HG03039 (cell line): ENCODE results near the gene ARL6IP1.

Source experiments
- ATAC-seq: cut with Tn5 transposase; IDR thresholded peaks from one replicate; pipeline ENCODE4 v1.9.1; 2021; ENCODE audit warnings: mild to moderate bottlenecking, moderate library complexity; ENCODE audit not compliant: unreplicated experiment

ARL6IP1 gene

GRCh38 chr16:18801145-18801972 is at the start of gene ARL6IP1:
Gene ARL6IP1, minus strand, starts transcription at chr16:18801549. Its CDS starts 83 bp downstream, at chr16:18801466.
- peak; percentile 97 for ATAC-seq

DNA sequence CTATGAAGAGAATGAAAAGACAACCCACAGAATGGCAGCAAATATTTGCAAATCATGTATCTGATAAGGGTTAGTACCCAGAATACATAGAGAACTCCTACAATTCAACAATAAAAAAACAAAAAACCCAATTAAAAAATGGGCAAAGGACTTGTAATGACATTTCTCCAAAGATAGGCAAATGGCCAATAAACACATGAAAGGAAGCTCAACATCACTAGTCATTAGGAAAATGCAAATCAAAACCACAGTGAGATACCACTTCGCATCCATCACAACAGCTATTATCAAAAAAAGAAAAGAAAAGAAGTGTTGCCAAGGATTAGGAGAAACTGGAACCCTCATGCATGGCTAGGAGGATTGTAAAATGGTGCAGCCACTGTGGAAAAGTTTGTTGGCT is 45.1 kb upstream of the ARL6IP1 start:
- no peak for ATAC-seq

- no peak for ATAC-seq
Measured at GRCh38 chr16:18842565-18842964, 41.2 kb upstream of the ARL6IP1 start.

GRCh38 chr16:18841833-18842525 is 40.6 kb upstream of the ARL6IP1 start:
- ATAC-seq: no peak

GRCh38 chr16:18839555-18839954 is 38.2 kb upstream of the ARL6IP1 start:
- no peak for ATAC-seq

- ATAC-seq: no peak
Measured at GRCh38 chr16:18836702-18837101, 35.4 kb upstream of the ARL6IP1 start.

- no peak for ATAC-seq
Measured at GRCh38 chr16:18834864-18835263, 33.5 kb upstream of the ARL6IP1 start.

DNA sequence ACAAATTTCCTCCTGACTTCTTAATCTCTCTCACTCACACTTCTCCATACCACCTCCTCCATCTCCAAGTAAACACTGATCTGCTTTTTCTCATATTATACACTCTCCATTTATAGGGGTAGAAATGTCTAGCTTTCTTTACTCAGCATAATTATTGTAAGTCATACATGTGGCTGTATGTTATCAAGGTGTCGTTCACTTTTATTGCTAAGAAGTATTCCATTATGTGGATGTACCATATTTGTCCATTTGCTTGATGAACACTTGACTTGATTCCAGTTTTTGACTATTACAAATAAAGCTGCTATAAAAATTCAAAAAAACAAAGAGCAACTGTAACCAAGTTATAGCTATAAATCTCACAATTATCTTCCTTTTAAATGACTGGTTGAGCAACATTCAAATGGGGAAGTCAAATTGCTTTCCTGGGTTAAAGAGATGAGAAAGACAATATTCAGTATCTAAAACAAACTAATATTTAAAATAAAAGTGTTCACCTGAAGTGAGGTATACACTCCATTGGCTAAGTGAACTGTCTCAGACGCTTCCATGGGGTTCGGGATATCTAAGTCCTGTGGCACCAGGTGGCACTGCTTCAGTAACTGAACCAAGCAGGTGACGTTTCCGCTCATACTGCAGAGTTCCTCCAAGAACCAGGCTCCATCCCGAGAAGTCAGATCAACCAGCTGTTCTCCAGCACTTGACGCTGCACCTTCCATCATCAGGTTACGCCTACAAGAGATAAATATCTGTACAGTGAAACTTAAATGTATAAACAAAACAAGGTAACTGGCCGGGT is 32.6 kb upstream of the ARL6IP1 start:
- ATAC-seq: no peak

- ATAC-seq: no peak
Measured at GRCh38 chr16:18832613-18833012, 31.3 kb upstream of the ARL6IP1 start.

GRCh38 chr16:18832006-18832405 is 30.7 kb upstream of the ARL6IP1 start:
- no peak for ATAC-seq

DNA sequence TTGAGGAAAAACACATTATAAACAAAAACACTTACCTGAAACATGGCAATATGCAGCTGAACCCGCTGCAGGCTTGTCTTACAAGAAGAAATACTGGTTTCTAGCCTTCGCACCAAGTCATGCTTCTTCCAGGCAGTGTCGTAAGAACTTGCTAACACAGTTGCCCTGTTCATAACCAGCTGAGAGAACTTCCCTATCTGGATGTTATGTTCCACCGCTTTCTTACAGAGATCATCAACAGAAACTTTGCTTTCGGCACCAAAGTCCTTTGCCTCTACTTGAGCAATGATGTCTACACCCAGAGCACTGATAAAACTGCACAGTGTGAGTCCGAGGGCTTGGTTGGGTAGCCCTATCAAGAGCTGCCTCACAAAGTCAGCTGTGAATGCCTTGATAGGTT is 27.9 kb upstream of the ARL6IP1 start:
- ATAC-seq: no peak

DNA sequence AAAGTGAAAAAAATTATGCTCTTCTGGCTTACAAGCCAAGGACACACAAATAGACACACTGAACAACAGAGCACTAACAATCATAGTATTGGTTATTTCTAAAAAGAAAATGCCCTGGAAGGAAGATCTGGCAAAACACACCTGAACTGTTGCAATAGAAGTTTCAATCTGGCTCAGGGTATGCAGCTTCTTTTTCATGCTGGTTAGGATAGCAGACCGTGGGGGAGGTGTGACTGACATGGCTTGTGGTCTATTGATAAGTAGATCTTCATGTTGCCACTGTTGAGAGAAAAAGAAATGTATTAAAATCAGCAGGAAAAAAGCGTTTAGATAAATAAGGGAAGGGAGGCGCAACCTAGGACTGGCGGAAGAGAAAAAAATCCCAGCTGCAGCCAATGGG is 26.5 kb upstream of the ARL6IP1 start:
- ATAC-seq: no peak

- no peak for ATAC-seq
Measured at GRCh38 chr16:18816286-18816685, 14.9 kb upstream of the ARL6IP1 start.

GRCh38 chr16:18811925-18812324 is 10.6 kb upstream of the ARL6IP1 start:
- ATAC-seq: no peak

- no peak for ATAC-seq
Measured at GRCh38 chr16:18809165-18809564, 7.8 kb upstream of the ARL6IP1 start.

DNA sequence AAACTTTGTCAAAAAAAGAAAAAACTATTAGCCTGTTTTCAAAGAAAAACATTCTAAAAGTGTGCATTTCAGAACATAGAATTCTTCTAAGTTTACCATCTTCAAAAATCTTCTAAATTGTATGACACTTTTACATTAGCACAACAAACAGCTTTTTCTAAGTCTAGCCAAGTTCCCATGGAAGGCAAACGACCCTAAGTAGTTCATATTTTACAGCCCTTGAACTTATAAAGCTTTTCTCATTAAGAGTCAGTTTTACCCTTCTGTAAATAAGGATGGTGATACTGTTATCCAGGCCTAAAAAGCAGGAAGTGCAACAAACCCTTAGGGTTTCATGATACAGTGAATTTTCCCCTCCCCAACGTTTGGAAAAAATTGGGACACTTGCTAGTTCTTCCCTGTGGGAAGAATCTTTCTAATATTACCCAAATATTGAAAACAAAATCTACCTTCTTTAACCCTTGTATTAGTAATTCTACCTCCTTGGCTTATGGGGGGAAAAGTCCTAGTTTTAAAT is 4.0 kb upstream of the ARL6IP1 start:
- ATAC-seq: no peak

DNA sequence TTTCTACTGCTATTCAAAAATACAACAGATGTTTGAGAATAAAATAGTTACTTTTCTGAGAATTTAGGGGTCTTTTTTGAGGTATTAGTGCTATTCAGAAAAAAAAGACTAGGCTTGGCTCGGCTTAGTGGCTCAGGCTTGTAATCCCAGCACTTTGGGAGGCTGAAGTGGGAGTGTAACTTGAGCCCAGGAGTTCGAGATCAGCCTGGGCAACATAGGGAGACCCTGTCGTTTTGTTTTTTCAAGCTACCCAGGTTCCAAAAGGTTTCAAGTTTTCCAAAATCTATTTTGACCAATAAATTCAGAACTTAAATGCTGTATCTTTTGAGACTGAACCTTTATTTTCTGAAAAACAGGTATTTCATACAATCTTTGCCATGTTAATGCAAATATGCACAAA is 3.2 kb upstream of the ARL6IP1 start:
- ATAC-seq: no peak

- ATAC-seq: no peak
Measured at GRCh38 chr16:18803569-18804462, 2.5 kb upstream of the ARL6IP1 start.

DNA sequence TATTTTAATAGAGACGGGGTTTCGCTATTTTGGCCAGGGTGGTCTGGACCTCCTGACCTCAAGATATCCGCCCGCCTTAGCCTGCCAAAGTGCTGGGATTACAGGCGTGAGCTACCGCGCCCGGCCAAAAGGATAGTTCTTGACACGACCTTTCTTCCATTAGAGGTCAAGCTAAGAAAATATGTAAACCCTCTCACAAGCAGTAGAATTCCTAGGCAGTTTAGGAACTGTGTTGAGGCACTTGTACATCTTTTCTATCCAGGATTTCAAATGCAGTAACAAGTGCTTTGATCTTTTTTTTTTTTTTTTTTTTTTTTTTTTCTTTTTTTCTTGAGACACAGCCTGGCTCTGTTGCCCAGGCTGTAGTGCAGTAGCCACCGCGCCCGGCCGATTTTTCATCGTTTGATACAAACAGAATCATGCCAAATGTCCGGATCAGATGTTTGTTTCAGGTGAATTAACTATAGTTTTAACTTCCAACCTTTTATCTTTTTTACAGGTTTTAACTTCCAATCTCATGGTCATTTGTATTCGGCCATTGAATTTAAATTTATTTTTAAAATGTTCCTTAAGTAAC is 1.5 kb upstream of the ARL6IP1 start:
- no peak for ATAC-seq

DNA sequence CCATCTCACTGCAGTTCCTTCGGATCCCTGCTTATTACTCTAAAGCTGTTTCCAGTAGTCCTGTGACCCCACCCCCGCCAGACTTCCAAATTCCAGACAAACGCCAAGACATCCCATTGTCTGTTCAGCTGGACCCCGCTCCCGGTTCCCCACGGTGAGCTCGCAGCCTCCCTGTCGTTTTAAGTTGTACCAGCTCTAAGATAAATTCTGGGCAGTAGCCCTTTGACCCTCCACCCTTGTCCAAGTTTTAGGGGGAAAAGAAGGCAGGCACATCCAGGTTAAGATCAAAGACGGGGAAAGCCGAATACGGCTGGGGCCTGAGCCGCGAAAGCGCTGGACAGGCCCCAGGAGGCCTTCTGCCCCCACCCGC is 589 bp downstream of the ARL6IP1 start:
- no peak for ATAC-seq
